ENCODE results near the gene CNKSR2.

DNA sequence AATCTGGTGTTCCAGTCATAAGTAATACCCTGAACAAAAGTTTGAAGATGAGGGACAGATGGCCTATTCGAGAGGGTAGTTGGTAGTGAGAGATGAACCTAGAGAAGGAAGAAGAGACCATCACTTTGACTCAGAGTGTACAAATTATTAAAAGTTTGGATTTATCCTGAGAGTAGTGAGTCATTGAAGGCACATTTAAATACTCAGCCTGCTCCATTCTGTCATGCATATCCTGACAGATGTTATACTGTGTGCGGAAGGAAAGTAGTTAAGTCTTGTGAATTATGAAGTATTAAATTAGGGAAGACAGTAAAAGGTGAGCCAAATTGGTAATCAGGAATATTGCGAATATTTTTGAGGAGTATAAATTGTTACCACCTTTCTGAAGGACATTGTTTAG, 190.8 kb downstream of the CNKSR2 start:
- TF ChIP-seq CTCF (conservative IDR thresholded peaks at IDR 0.05 in 1 of 2, IDR thresholded peaks at IDR 0.05 in 1 of 2; ENCODE audit: extremely low read depth in 1 of 2, insufficient read depth in 1 of 2, low read depth in 1 of 2, low read length in 2 of 2) (no peak), EZH2 (IDR thresholded peaks at IDR 0.05; ENCODE audit: borderline replicate concordance, low read length) (no peak)

Data from mammary epithelial cell (primary cell).